ENCODE data around the gene CHP2. TPM values are rescaled to one million over a fixed set of nuclear protein-coding genes. Genes with fewer than 3 reads are reported as not detected.

Gene CHP2
- total and polyA plus RNA-seq, 2 of the 13 experiments (the other 11 are each of a cell fraction or from before 2014, with no cell fraction given) = not detected

- TF ChIP-seq BCLAF1 (IDR thresholded peaks at IDR 0.05) = no peak
- no peak for TF ChIP-seq SNAPC5 (CRISPR knock-in tag; IDR thresholded peaks at IDR 0.05; ENCODE audit: borderline replicate concordance)
- TF ChIP-seq ZNF280B (CRISPR knock-in tag; IDR thresholded peaks at IDR 0.05; ENCODE audit: borderline replicate concordance) = peak; percentile 18; the same call in 1 of the 2 replicates
- TF ChIP-seq NFE2 (CRISPR knock-in tag; IDR thresholded peaks at IDR 0.05) = no peak
- no peak for TF ChIP-seq CENPX (CRISPR knock-in tag; IDR thresholded peaks at IDR 0.05)
- no peak for TF ChIP-seq ZNF605 (CRISPR knock-in tag; IDR thresholded peaks at IDR 0.05)
- TF ChIP-seq TEF (CRISPR knock-in tag; IDR thresholded peaks at IDR 0.05) = no peak
- TF ChIP-seq ZBTB33 (CRISPR knock-in tag; IDR thresholded peaks at IDR 0.05) = no peak
- no peak for TF ChIP-seq STAT6 (CRISPR knock-in tag; IDR thresholded peaks at IDR 0.05; ENCODE audit: borderline replicate concordance)
These were observed 48.4 kb upstream of the CHP2 start (continued) for GRCh38 chr16:23706439-23706838.

All from HepG2 (cell line).